B cell (primary cell): Measurements from ENCODE around the gene NEO1. TPM values are rescaled to one million over a fixed set of nuclear protein-coding genes. Genes with fewer than 3 reads are reported as not detected.

ENCODE experiments used
- ATAC-seq: fragments of 200-7000 bp; cut with Tn5 transposase; one replicate; pipeline ENCODE4 v1.10.0; 2021; ENCODE audit warnings: low read depth, mild to moderate bottlenecking, moderate number of reproducible peaks, moderate library complexity
- CTCF ChIA-PET: fragments of 350-600 bp; sonication (Branson Sonifier 250); formaldehyde crosslinking; loops from one replicate; lab custom pipeline; 2021; ENCODE audit warnings: antibody characterized with exemption, inconsistent platforms; lab: Charles Lee
- POLR2A ChIA-PET: fragments of 350-600 bp; sonication (Branson Sonifier 250); formaldehyde crosslinking; loops from one replicate; lab custom pipeline; 2021; ENCODE audit warnings: antibody characterized with exemption; lab: Charles Lee
- DNase-seq: peaks from one replicate; pipeline ENCODE4 v3.0.0; 2013
- H2AFZ ChIP-seq: 2 replicates; pipeline ENCODE4 v1.6.1; 2012; ENCODE audit warnings: mild to moderate bottlenecking, low read depth, low read length; ENCODE audit not compliant: insufficient read depth, poor library complexity, severe bottlenecking
- H3K27ac ChIP-seq, 2 donors: 1 replicate in 1 of 2; 2 replicates in 1 of 2; pipeline ENCODE4 v1.5.1; 2012 to 2013; ENCODE audit warnings: low read length in 2 of 2, mild to moderate bottlenecking in 2 of 2, moderate library complexity in 1 of 2
- H3K27me3 ChIP-seq, 4 experiments: fragments of 200-600 bp in 1 of 4; sonication (generic) in 1 of 4; replicated peaks in 1 of 4; 1 replicate in 2 of 4; 2 replicates in 2 of 4; pipeline versions ENCODE4 v1.6.1 to v1.7.0; 2013 to 2016; ENCODE audit warnings: low read length in 3 of 4, mild to moderate bottlenecking in 2 of 4, mixed read lengths in 1 of 4, moderate library complexity in 1 of 4; ENCODE audit not compliant: insufficient read depth in 4 of 4, control insufficient read depth in 3 of 4; ENCODE audit errors: control extremely low read depth in 1 of 4
- H3K36me3 ChIP-seq, 2 experiments: replicated peaks in 1 of 2; 1 replicate in 1 of 2; 2 replicates in 1 of 2; pipeline versions ENCODE4 v1.6.1 to v1.7.1; 2013; ENCODE audit warnings: low read length in 1 of 2; ENCODE audit not compliant: insufficient read depth in 2 of 2, control insufficient read depth in 1 of 2; ENCODE audit errors: control extremely low read depth in 1 of 2, extremely low read depth in 1 of 2
- H3K4me1 ChIP-seq, 2 donors: fragments of 200-600 bp in 1 of 2; sonication (generic) in 1 of 2; 1 replicate in 1 of 2; 2 replicates in 1 of 2; pipeline versions ENCODE4 v1.5.1 to v1.6.1; 2013 to 2017; ENCODE audit warnings: low read length in 2 of 2; ENCODE audit not compliant: control insufficient read depth in 2 of 2, insufficient read depth in 2 of 2
- H3K4me2 ChIP-seq: replicated peaks from 2 replicates; pipeline ENCODE3; 2012; ENCODE audit warnings: mild to moderate bottlenecking, low read depth, low read length; ENCODE audit not compliant: poor library complexity, severe bottlenecking
- H3K4me3 ChIP-seq, 5 experiments: fragments of 200-600 bp in 1 of 5; sonication (generic) in 1 of 5; 1 replicate in 3 of 5; 2 replicates in 2 of 5; pipeline versions ENCODE4 v1.5.1 to v1.7.0; 2011 to 2016; ENCODE audit warnings: low read length in 4 of 5, mild to moderate bottlenecking in 4 of 5, low read depth in 2 of 5, control low read depth in 1 of 5, moderate library complexity in 1 of 5; ENCODE audit not compliant: insufficient read depth in 1 of 5; ENCODE audit errors: control extremely low read depth in 1 of 5, extremely low read depth in 1 of 5
- H3K79me2 ChIP-seq: fragments of 200-600 bp; sonication (generic); one replicate; pipeline ENCODE4 v1.6.0; 2016; ENCODE audit warnings: low read length; ENCODE audit not compliant: control insufficient read depth, insufficient read depth
- H3K9ac ChIP-seq: fragments of 200-600 bp; sonication (generic); 2 replicates; pipeline ENCODE4 v1.6.1; 2017; ENCODE audit warnings: mild to moderate bottlenecking, low read length, moderate library complexity
- H3K9me3 ChIP-seq, 3 donors: one replicate each; pipeline versions ENCODE4 v1.6.1 to v1.7.1; 2013; ENCODE audit warnings: low read length in 2 of 3; ENCODE audit not compliant: control insufficient read depth in 2 of 3, insufficient read depth in 1 of 3; ENCODE audit errors: control extremely low read depth in 1 of 3
- H4K20me1 ChIP-seq: 2 replicates; pipeline ENCODE4 v1.6.0; 2012; ENCODE audit warnings: mild to moderate bottlenecking, low read length; ENCODE audit not compliant: insufficient read depth, control insufficient read depth, poor library complexity, severe bottlenecking
- H3K27ac Mint-ChIP-seq: one replicate; pipeline ENCODE4 v1.8.0; 2021; ENCODE audit warnings: mixed read lengths
- H3K27me3 Mint-ChIP-seq: one replicate; pipeline ENCODE4 v1.8.0; 2021; ENCODE audit warnings: mixed read lengths
- H3K4me1 Mint-ChIP-seq: one replicate; pipeline ENCODE4 v1.8.0; 2021; ENCODE audit warnings: mixed read lengths
- H3K4me3 Mint-ChIP-seq: one replicate; pipeline ENCODE4 v1.8.0; 2021; ENCODE audit warnings: mixed read lengths
- H3K9me3 Mint-ChIP-seq: one replicate; pipeline ENCODE4 v1.8.0; 2022; ENCODE audit warnings: mixed read lengths; ENCODE audit not compliant: insufficient read depth
- EZH2 ChIP-seq: IDR thresholded peaks from 2 replicates; pipeline ENCODE4 v1.6.1; 2012; ENCODE audit warnings: borderline replicate concordance, low read depth, mild to moderate bottlenecking, moderate library complexity, low read length; ENCODE audit not compliant: insufficient read depth, poor library complexity, severe bottlenecking
- WGBS: methylation state at CpG from one replicate; pipeline ENCODE4 v1.1.5; 2013; ENCODE audit warnings: missing lambda C conversion rate; ENCODE audit not compliant: insufficient coverage; 5-methylcytosine and 5-hydroxymethylcytosine counted together
- intact Hi-C: fragments of 100-400 bp; cut with micrococcal nuclease; formaldehyde crosslinking; loops from one replicate; pipeline ENCODE4 v1.10.0; 2022
- polyA plus RNA-seq: library from polyadenylated mRNA; depleted of rRNA; stranded (reverse); fragments of >200 nt; gene quantifications from 2 replicates; pipeline ENCODE4 v1.2.3, GENCODE V29; 2012
- total RNA-seq, 2 donors: library from RNA; stranded (reverse); fragments of 120-200 nt in 1 of 2; gene quantifications; 1 replicate in 1 of 2; 2 replicates in 1 of 2; pipeline versions ENCODE4 v1.2.3 to v1.2.4, GENCODE V29; 2013 to 2022
- TF ChIP-seq, protein P1 (sequence below): fragments of 200-600 bp; IDR thresholded peaks from one replicate; pipeline ENCODE4 v1.8.0; 2022; ENCODE audit warnings: antibody characterized with exemption, mild to moderate bottlenecking

The NEO1 gene
- total and polyA plus RNA-seq, 2 donors (not counting 1 experiment from before 2014, with no cell fraction given), result 1.3 to 3.9 TPM

GRCh38 chr15:73308305-73308704 is 256.0 kb downstream of the NEO1 start:
- Histone ChIP-seq H3K79me2 (no peaks in the 10 kb centered on the region), H3K4me2 (no peak overlapping the region), H2AFZ (no peak overlapping the region), H3K27ac (no peak overlapping the region), H3K4me1 (no peaks in the 10 kb centered on the region), H4K20me1 (no peaks in the 10 kb centered on the region), H3K9me3 (no peaks in the 10 kb centered on the region), H3K27me3 (peaks cover 0 to 3% (median 0%) of the 10 kb centered on the region in 4 experiments), H3K9ac (no peak overlapping the region), H3K4me3 (no peak overlapping the region), H3K36me3 (no peaks in the 10 kb centered on the region)
- TF ChIP-seq, protein P1, sequence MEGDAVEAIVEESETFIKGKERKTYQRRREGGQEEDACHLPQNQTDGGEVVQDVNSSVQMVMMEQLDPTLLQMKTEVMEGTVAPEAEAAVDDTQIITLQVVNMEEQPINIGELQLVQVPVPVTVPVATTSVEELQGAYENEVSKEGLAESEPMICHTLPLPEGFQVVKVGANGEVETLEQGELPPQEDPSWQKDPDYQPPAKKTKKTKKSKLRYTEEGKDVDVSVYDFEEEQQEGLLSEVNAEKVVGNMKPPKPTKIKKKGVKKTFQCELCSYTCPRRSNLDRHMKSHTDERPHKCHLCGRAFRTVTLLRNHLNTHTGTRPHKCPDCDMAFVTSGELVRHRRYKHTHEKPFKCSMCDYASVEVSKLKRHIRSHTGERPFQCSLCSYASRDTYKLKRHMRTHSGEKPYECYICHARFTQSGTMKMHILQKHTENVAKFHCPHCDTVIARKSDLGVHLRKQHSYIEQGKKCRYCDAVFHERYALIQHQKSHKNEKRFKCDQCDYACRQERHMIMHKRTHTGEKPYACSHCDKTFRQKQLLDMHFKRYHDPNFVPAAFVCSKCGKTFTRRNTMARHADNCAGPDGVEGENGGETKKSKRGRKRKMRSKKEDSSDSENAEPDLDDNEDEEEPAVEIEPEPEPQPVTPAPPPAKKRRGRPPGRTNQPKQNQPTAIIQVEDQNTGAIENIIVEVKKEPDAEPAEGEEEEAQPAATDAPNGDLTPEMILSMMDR, result no peak
- TF ChIP-seq EZH2, result no peak
- CTCF ChIA-PET, result no interaction called here
- no peaks in the 10 kb centered on the region for H3K9me3 Mint-ChIP-seq
- intact Hi-C loops, result no loop called here
- ATAC-seq (no peak), DNase-seq (no peak)
- peaks cover 5% of the 10 kb centered on the region for H3K4me1 Mint-ChIP-seq
- peaks cover 3% of the 10 kb centered on the region for H3K27me3 Mint-ChIP-seq
- H3K4me3 Mint-ChIP-seq, result no peak overlapping the region
- WGBS, result 92% methylated on average over 8 of the region's 8 CpGs
- POLR2A ChIA-PET, result no interaction called here
- H3K27ac Mint-ChIP-seq, result no peak overlapping the region

DNA sequence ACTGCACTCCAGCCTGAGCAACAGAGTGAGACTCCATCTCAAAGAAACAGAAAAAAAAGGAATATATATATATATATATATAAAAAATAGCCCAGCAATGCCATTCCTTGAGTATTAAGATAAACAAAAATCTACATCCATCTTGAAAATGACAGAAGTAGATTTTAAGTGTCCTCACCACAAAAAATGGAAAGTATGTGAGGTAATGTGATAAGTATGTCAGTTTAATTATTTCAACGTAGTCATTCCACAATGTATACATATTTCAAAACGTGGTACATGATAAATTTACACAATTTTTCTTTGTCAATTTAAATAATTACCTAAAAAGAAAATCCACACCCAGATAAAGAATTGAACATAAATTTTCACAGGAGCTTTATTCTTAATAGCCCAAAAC is 261.6 kb downstream of the NEO1 start:
- CTCF ChIA-PET, result no interaction called here
- no CpG with 5 or more reads among the region's 2 CpGs for WGBS
- Mint-ChIP-seq H3K27me3 (peaks cover 15% of the 10 kb centered on the region), H3K4me1 (peaks cover 14% of the 10 kb centered on the region), H3K27ac (no peak overlapping the region), H3K4me3 (no peak overlapping the region), H3K9me3 (no peaks in the 10 kb centered on the region)
- Histone ChIP-seq H3K4me3 (no peak overlapping the region), H3K9ac (no peak overlapping the region), H3K27me3 (peaks cover 0 to 8% (median 0%) of the 10 kb centered on the region in 4 experiments), H3K4me2 (no peak overlapping the region), H3K27ac (no peak overlapping the region), H4K20me1 (no peaks in the 10 kb centered on the region), H3K36me3 (no peaks in the 10 kb centered on the region), H3K9me3 (no peaks in the 10 kb centered on the region), H2AFZ (no peak overlapping the region), H3K79me2 (no peaks in the 10 kb centered on the region), H3K4me1 (peaks cover 13 to 15% of the 10 kb centered on the region in 2 donors)
- POLR2A ChIA-PET, result no interaction called here
- DNase-seq (no peak), ATAC-seq (no peak)
- no peak for TF ChIP-seq EZH2
- TF ChIP-seq, protein P1, result no peak
- intact Hi-C loops, result no loop called here
